ENCODE data around the gene ARPC4.

ARPC4 gene

GRCh38 chr3:9855594-9855993 lies 62.7 kb downstream of the ARPC4 start:
- no peak for DNase-seq (ENCODE audit: low read depth)
